H54 (cell line): Measurements from ENCODE around the gene PCDHB5.
"Not testable (repeated sequence)": the region's sequence is repeated elsewhere in the genome, so short reads cannot be mapped to it uniquely, and the experiment has no call there.

Source experiments
- DNase-seq: peaks from one replicate; pipeline ENCODE4 v3.0.0; 2011; ENCODE audit warnings: low spot score, mixed read lengths; ENCODE audit not compliant: insufficient read length
- FAIRE-seq: peaks from 3 replicates; lab custom pipeline; 2011; peaks lifted over from hg19 to GRCh38; lab: Jason Lieb, UNC
- POLR2A ChIP-seq: IDR thresholded peaks from 2 replicates; pipeline ENCODE4 v1.6.1; 2011; ENCODE audit warnings: low read depth, mild to moderate bottlenecking, low read length

The PCDHB5 gene

DNA sequence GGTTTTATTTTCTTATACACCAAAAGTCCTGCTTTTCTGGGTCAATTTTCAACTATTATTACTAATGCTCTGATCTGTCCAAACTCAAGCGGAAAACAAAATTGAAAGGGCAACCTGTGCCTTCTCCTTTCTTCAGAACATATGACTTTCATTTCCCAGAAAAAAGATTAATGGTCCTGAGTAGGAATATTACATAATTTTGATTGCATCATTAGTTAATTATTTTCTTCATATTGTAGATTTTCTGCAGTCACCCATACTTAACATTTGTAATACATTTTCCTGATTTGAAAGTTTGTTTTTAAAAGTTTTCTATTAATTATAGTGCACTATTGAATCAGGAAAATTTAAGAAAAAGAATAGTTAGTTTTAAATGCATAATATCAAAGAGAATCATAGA, 40.9 kb downstream of the PCDHB5 start:
- TF ChIP-seq POLR2A: no peak
- DNase-seq: no peak
- FAIRE-seq: no peak

GRCh38 chr5:141177577-141178191, 42.7 kb downstream of the PCDHB5 start, which contains the start of gene PCDHB8:
Gene PCDHB8 (plus strand): TSS chr5:141177790. CDS start chr5:141178035, 245 bp downstream.
- peak; percentile 74 for FAIRE-seq

GRCh38 chr5:141179371-141179770, 44.4 kb downstream of the PCDHB5 start:
- not testable (repeated sequence) for DNase-seq, FAIRE-seq

More at GRCh38 chr5:141177577-141178191, 42.7 kb downstream of the PCDHB5 start, which contains the start of gene PCDHB8:
- DNase-seq: peak; percentile 59

DNA sequence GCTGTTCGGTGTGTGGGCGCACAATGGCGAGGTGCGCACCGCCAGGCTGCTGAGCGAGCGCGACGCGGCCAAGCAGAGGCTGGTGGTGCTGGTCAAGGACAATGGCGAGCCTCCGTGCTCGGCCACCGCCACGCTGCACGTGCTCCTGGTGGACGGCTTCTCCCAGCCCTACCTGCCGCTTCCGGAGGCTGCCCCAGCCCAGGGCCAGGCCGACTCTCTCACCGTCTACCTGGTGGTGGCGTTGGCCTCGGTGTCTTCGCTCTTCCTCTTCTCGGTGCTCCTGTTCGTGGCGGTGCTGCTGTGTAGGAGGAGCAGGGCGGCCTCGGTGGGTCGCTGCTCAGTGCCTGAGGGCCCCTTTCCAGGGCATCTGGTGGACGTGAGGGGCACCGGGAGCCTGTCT, 44.9 kb downstream of the PCDHB5 start:
- not testable (repeated sequence) for FAIRE-seq, DNase-seq

DNA sequence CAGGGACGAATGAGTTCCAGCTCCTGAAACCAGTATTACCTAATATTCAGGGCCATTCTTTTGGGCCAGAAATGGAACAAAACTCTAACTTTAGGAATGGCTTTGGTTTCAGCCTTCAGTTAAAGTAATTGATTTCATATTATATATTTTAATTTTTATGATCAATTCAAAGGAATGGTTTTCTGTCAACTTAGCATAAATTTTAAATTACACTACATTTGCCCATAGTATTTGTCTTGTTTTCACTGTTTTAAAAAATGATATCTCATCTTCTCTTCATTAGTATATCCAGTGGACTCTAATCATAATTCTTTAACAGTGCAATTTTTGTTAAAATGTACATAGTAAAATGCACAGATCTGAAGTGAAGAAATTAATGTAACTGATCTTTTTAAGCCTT, 45.3 kb downstream of the PCDHB5 start:
- no peak for TF ChIP-seq POLR2A
- no peak for DNase-seq
- FAIRE-seq: no peak

- FAIRE-seq (no peak), DNase-seq (no peak)
- no peak for TF ChIP-seq POLR2A
These were observed 47.2 kb downstream of the PCDHB5 start, which contains the start of gene PCDHB16 for GRCh38 chr5:141182248-141182647. Gene PCDHB16 (plus strand): TSS chr5:141182387. CDS start chr5:141182560, 173 bp downstream.

- DNase-seq: not testable (repeated sequence)
These were observed 49.3 kb downstream of the PCDHB5 start for GRCh38 chr5:141184117-141184855.

DNA sequence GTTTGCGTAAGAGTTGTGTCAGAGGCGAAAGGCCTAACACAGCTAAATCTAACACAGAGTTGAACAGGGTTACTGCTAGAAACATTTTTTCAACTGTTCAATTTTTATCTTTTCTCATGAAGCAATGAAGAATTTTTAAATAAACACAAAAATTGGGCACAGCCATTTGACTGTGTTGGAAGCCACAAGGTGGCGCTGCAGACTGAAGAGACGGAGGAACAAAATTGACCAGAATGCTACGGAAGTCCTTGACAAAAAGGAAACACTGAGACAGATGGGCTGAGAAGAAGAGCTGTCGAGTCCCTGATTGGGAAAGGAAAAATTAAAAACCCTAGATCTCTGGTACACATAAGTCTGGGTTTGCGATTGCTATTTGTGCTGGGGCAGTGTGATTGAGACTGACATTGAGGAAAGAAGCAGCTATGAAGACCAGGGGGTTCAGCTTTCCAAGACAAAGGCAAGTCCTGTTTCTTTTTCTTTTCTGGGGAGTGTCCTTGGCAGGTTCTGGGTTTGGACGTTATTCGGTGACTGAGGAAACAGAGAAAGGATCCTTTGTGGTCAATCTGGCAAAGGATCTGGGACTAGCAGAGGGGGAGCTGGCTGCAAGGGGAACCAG, 52.0 kb downstream of the PCDHB5 start, which contains the start of gene PCDHB9:
Gene PCDHB9 (plus strand): TSS at position 265 of the 616 bp plus-strand sequence. CDS start 158 bp downstream, at position 423.
- peak; percentile 78 for DNase-seq
- FAIRE-seq: peak; percentile 91
- no peak for TF ChIP-seq POLR2A

More at GRCh38 chr5:141184117-141184855, 49.3 kb downstream of the PCDHB5 start:
- FAIRE-seq: not testable (repeated sequence)
